Activated CD4-positive, alpha-beta memory T cell treated with anti-CD3 and anti-CD28 coated beads, Interleukin-2, amount 10 ng/mL, durations not matched to agents 7 days and 5 days (primary cell): ENCODE data around the gene ERICH2. TPM values are rescaled to one million over a fixed set of nuclear protein-coding genes. Genes with fewer than 3 reads are reported as not detected.

Experiments
- CTCF ChIA-PET: fragments of 350-600 bp; sonication (Branson Sonifier 250); formaldehyde crosslinking; loops from one replicate; lab custom pipeline; 2021; ENCODE audit warnings: antibody characterized with exemption, inconsistent platforms; lab: Charles Lee
- POLR2A ChIA-PET: fragments of 350-600 bp; sonication (Branson Sonifier 250); formaldehyde crosslinking; loops from one replicate; lab custom pipeline; 2021; ENCODE audit warnings: antibody characterized with exemption; lab: Charles Lee
- DNase-seq: peaks from one replicate; pipeline ENCODE4 v3.0.0-alpha.2; 2020
- H3K27ac Mint-ChIP-seq: one replicate; pipeline ENCODE4 v1.8.0; 2021; ENCODE audit warnings: mild to moderate bottlenecking, mixed read lengths
- H3K27me3 Mint-ChIP-seq: one replicate; pipeline ENCODE4 v1.8.0; 2021; ENCODE audit warnings: mixed read lengths
- H3K36me3 Mint-ChIP-seq: one replicate; pipeline ENCODE4 v1.8.0; 2021; ENCODE audit warnings: low read depth, mixed read lengths
- H3K4me1 Mint-ChIP-seq: one replicate; pipeline ENCODE4 v1.8.0; 2021; ENCODE audit warnings: mixed read lengths
- H3K4me3 Mint-ChIP-seq: one replicate; pipeline ENCODE4 v1.8.0; 2021; ENCODE audit warnings: mild to moderate bottlenecking, mixed read lengths
- H3K9me3 Mint-ChIP-seq: one replicate; pipeline ENCODE4 v1.8.0; 2021; ENCODE audit warnings: mixed read lengths
- total RNA-seq, 2 experiments: library from RNA; stranded (reverse); gene quantifications; one replicate each; pipeline ENCODE4 v1.2.3, GENCODE V29; 2021

Gene ERICH2
- total RNA-seq, 2 experiments from 2014 or later, result not detected

GRCh38 chr2:170822290-170823087 lies 52.3 kb downstream of the ERICH2 start:
- no peaks in the 10 kb centered on the region for H3K9me3 Mint-ChIP-seq
- no peak overlapping the region for H3K27ac Mint-ChIP-seq
- DNase-seq, result no peak
- no peak overlapping the region for H3K4me3 Mint-ChIP-seq
- H3K4me1 Mint-ChIP-seq, result peaks cover 40% of the 10 kb centered on the region
- POLR2A ChIA-PET, result no interaction called here
- no peaks in the 10 kb centered on the region for H3K36me3 Mint-ChIP-seq
- H3K27me3 Mint-ChIP-seq, result peaks cover 81% of the 10 kb centered on the region
- CTCF ChIA-PET, result interaction anchor here (0.6 to 3.9 kb wide), 11 partner anchors 10 to 882 kb away, joined by 3 to 16 read pairs (median 4); partner anchors contain the start of gene ERICH2

- POLR2A ChIA-PET, result no interaction called here
- H3K4me3 Mint-ChIP-seq, result no peak overlapping the region
These were observed 53.1 kb downstream of the ERICH2 start for GRCh38 chr2:170823088-170823897.

GRCh38 chr2:170823898-170824215 lies 53.7 kb downstream of the ERICH2 start:
- H3K9me3 Mint-ChIP-seq, result no peaks in the 10 kb centered on the region
- H3K4me3 Mint-ChIP-seq, result no peak overlapping the region
- CTCF ChIA-PET, result interaction anchor here (3.9 kb wide), 1 partner anchor 11 kb away, joined by 16 read pairs; no protein-coding TSS in a partner anchor
- no peaks in the 10 kb centered on the region for H3K36me3 Mint-ChIP-seq
- peaks cover 67% of the 10 kb centered on the region for H3K27me3 Mint-ChIP-seq
- no peak overlapping the region for H3K27ac Mint-ChIP-seq
- peaks cover 29% of the 10 kb centered on the region for H3K4me1 Mint-ChIP-seq
- DNase-seq, result no peak
- POLR2A ChIA-PET, result no interaction called here

More at GRCh38 chr2:170823088-170823897, 53.1 kb downstream of the ERICH2 start:
- Mint-ChIP-seq H3K4me1 (peaks cover 35% of the 10 kb centered on the region), H3K36me3 (no peaks in the 10 kb centered on the region), H3K9me3 (no peaks in the 10 kb centered on the region), H3K27ac (no peak overlapping the region), H3K27me3 (peaks cover 73% of the 10 kb centered on the region)
- CTCF ChIA-PET, result interaction anchor here (0.6 to 3.9 kb wide), 9 partner anchors 10 to 881 kb away, joined by 3 to 16 read pairs (median 4); partner anchors contain the start of gene ERICH2
- DNase-seq, result no peak

- peaks cover 60% of the 10 kb centered on the region for H3K27me3 Mint-ChIP-seq
These were observed 54.4 kb downstream of the ERICH2 start for GRCh38 chr2:170824526-170825015.

GRCh38 chr2:170827841-170828532 lies 57.8 kb downstream of the ERICH2 start:
- no peak for DNase-seq
- peaks cover 29% of the 10 kb centered on the region for H3K27me3 Mint-ChIP-seq
- CTCF ChIA-PET, result interaction anchor here (1.5 kb wide), 1 partner anchor 419 kb away, joined by 3 read pairs; no protein-coding TSS in a partner anchor
- POLR2A ChIA-PET, result no interaction called here
- H3K27ac Mint-ChIP-seq, result no peak overlapping the region
- no peaks in the 10 kb centered on the region for H3K36me3 Mint-ChIP-seq
- H3K9me3 Mint-ChIP-seq, result no peaks in the 10 kb centered on the region
- peaks cover 2% of the 10 kb centered on the region for H3K4me1 Mint-ChIP-seq
- H3K4me3 Mint-ChIP-seq, result no peak overlapping the region

More at GRCh38 chr2:170824526-170825015, 54.4 kb downstream of the ERICH2 start:
- no peak for DNase-seq
- H3K36me3 Mint-ChIP-seq, result no peaks in the 10 kb centered on the region
- H3K4me1 Mint-ChIP-seq, result peaks cover 27% of the 10 kb centered on the region
- H3K9me3 Mint-ChIP-seq, result no peaks in the 10 kb centered on the region
- CTCF ChIA-PET, result interaction anchor here (0.6 to 3.9 kb wide), 4 partner anchors 9 to 408 kb away, joined by 3 to 16 read pairs (median 6); no protein-coding TSS in a partner anchor
- no peak overlapping the region for H3K4me3 Mint-ChIP-seq
- no peak overlapping the region for H3K27ac Mint-ChIP-seq
- POLR2A ChIA-PET, result no interaction called here

- H3K9me3 Mint-ChIP-seq, result no peaks in the 10 kb centered on the region
- H3K36me3 Mint-ChIP-seq, result no peaks in the 10 kb centered on the region
- ChIA-PET POLR2A (no interaction called here), CTCF (no interaction called here)
- H3K4me3 Mint-ChIP-seq, result no peak overlapping the region
- peaks cover 2% of the 10 kb centered on the region for H3K4me1 Mint-ChIP-seq
- H3K27me3 Mint-ChIP-seq, result peaks cover 28% of the 10 kb centered on the region
- DNase-seq, result no peak
- H3K27ac Mint-ChIP-seq, result no peak overlapping the region
These were observed 58.3 kb downstream of the ERICH2 start for GRCh38 chr2:170828533-170828916.

GRCh38 chr2:170829036-170829435 lies 58.9 kb downstream of the ERICH2 start:
- Mint-ChIP-seq H3K36me3 (no peaks in the 10 kb centered on the region), H3K9me3 (no peaks in the 10 kb centered on the region), H3K27me3 (peaks cover 25% of the 10 kb centered on the region), H3K27ac (no peak overlapping the region), H3K4me1 (peaks cover 2% of the 10 kb centered on the region), H3K4me3 (no peak overlapping the region)
- ChIA-PET POLR2A (no interaction called here), CTCF (no interaction called here)
- no peak for DNase-seq

- H3K27ac Mint-ChIP-seq, result no peak overlapping the region
- CTCF ChIA-PET, result no interaction called here
- H3K36me3 Mint-ChIP-seq, result no peaks in the 10 kb centered on the region
- POLR2A ChIA-PET, result no interaction called here
- peaks cover 13% of the 10 kb centered on the region for H3K27me3 Mint-ChIP-seq
- no peak overlapping the region for H3K4me3 Mint-ChIP-seq
- H3K9me3 Mint-ChIP-seq, result no peaks in the 10 kb centered on the region
- H3K4me1 Mint-ChIP-seq, result no peaks in the 10 kb centered on the region
- DNase-seq, result no peak
These were observed 60.0 kb downstream of the ERICH2 start for GRCh38 chr2:170830166-170830565.

GRCh38 chr2:170831115-170831514 lies 60.9 kb downstream of the ERICH2 start:
- no peak overlapping the region for H3K27ac Mint-ChIP-seq

GRCh38 chr2:170836027-170836426 lies 65.8 kb downstream of the ERICH2 start:
- POLR2A ChIA-PET, result no interaction called here
- H3K9me3 Mint-ChIP-seq, result no peaks in the 10 kb centered on the region
- no peak overlapping the region for H3K4me3 Mint-ChIP-seq
- H3K27ac Mint-ChIP-seq, result no peak overlapping the region
- no peaks in the 10 kb centered on the region for H3K36me3 Mint-ChIP-seq
- CTCF ChIA-PET, result interaction anchor here (0.6 to 0.9 kb wide), 2 partner anchors 37 to 44 kb away, joined by 3 to 5 read pairs; no protein-coding TSS in a partner anchor
- DNase-seq, result no peak
- H3K27me3 Mint-ChIP-seq, result peaks cover 7% of the 10 kb centered on the region
- H3K4me1 Mint-ChIP-seq, result no peaks in the 10 kb centered on the region

More at GRCh38 chr2:170831115-170831514, 60.9 kb downstream of the ERICH2 start:
- H3K36me3 Mint-ChIP-seq, result no peaks in the 10 kb centered on the region
- no peaks in the 10 kb centered on the region for H3K9me3 Mint-ChIP-seq
- DNase-seq, result no peak
- H3K4me3 Mint-ChIP-seq, result no peak overlapping the region
- peaks cover 6% of the 10 kb centered on the region for H3K27me3 Mint-ChIP-seq
- no peaks in the 10 kb centered on the region for H3K4me1 Mint-ChIP-seq
- ChIA-PET CTCF (no interaction called here), POLR2A (no interaction called here)

- Mint-ChIP-seq H3K27ac (no peak overlapping the region), H3K27me3 (peaks cover 8% of the 10 kb centered on the region), H3K4me3 (no peak overlapping the region), H3K36me3 (peaks cover 2% of the 10 kb centered on the region), H3K9me3 (no peaks in the 10 kb centered on the region), H3K4me1 (peaks cover 14% of the 10 kb centered on the region)
- DNase-seq, result no peak
- ChIA-PET CTCF (no interaction called here), POLR2A (no interaction called here)
These were observed 70.6 kb downstream of the ERICH2 start for GRCh38 chr2:170840717-170841210.

- H3K36me3 Mint-ChIP-seq, result peaks cover 2% of the 10 kb centered on the region
- H3K9me3 Mint-ChIP-seq, result no peaks in the 10 kb centered on the region
- peaks cover 8% of the 10 kb centered on the region for H3K27me3 Mint-ChIP-seq
- no peak overlapping the region for H3K4me3 Mint-ChIP-seq
- ChIA-PET CTCF (interaction anchor here (0.8 to 4.7 kb wide), 6 partner anchors 9 to 31 kb away, joined by 3 to 26 read pairs (median 3); no protein-coding TSS in a partner anchor), POLR2A (interaction anchor here (1.2 kb wide), 1 partner anchor 87 kb away, joined by 4 read pairs; the partner anchor contains the start of gene GORASP2)
- peaks cover 14% of the 10 kb centered on the region for H3K4me1 Mint-ChIP-seq
- DNase-seq, result no peak
- H3K27ac Mint-ChIP-seq, result no peak overlapping the region
These were observed 72.6 kb downstream of the ERICH2 start for GRCh38 chr2:170842785-170843184.
